Esophagus (tissue), 2 donors: ENCODE measurements around the gene SKP2. TPM values are rescaled to one million over a fixed set of nuclear protein-coding genes. Genes with fewer than 3 reads are reported as not detected.
"Not testable (repeated sequence)": the region's sequence is repeated elsewhere in the genome, so short reads cannot be mapped to it uniquely, and the experiment has no call there.

Experiments used
- H3K27ac ChIP-seq, 2 donors: one replicate each; pipeline ENCODE4 v1.5.1; 2013; ENCODE audit warnings: low read depth in 2 of 2, mild to moderate bottlenecking in 2 of 2, inconsistent platforms in 1 of 2, low read length in 1 of 2, moderate library complexity in 1 of 2
- H3K27me3 ChIP-seq, 2 donors: one replicate each; pipeline ENCODE4 v1.6.1; 2013; ENCODE audit warnings: low read length in 2 of 2, control low read depth in 1 of 2, mild to moderate bottlenecking in 1 of 2; ENCODE audit not compliant: insufficient read depth in 2 of 2, control insufficient read depth in 1 of 2
- H3K36me3 ChIP-seq, 2 donors: one replicate each; pipeline ENCODE4 v1.6.1; 2013; ENCODE audit warnings: low read length in 1 of 2; ENCODE audit not compliant: control insufficient read depth in 2 of 2, insufficient read depth in 2 of 2
- H3K4me1 ChIP-seq, 2 donors: one replicate each; pipeline ENCODE4 v1.6.1; 2013; ENCODE audit warnings: low read length in 1 of 2; ENCODE audit not compliant: control insufficient read depth in 2 of 2, insufficient read depth in 2 of 2
- H3K4me3 ChIP-seq, 2 donors: one replicate each; pipeline ENCODE4 v1.5.1; 2013; ENCODE audit warnings: low read length in 2 of 2, mild to moderate bottlenecking in 2 of 2, low read depth in 1 of 2, moderate library complexity in 1 of 2
- H3K9me3 ChIP-seq, 2 donors: one replicate each; pipeline ENCODE4 v1.6.1; 2013; ENCODE audit warnings: mild to moderate bottlenecking in 2 of 2, low read depth in 1 of 2, low read length in 1 of 2, moderate library complexity in 1 of 2; ENCODE audit not compliant: control insufficient read depth in 2 of 2, insufficient read depth in 1 of 2
- WGBS, 2 donors: extraction: QIAGEN DNeasy Blood & Tissue Kit; methylation state at CpG; one replicate each; pipeline ENCODE4 v1.1.7; 2013; 5-methylcytosine and 5-hydroxymethylcytosine counted together
- polyA plus RNA-seq, 2 donors: library from polyadenylated mRNA; stranded (reverse); fragments of 200-250 nt; gene quantifications; one replicate each; pipeline ENCODE4 v1.2.3, GENCODE V29; 2013
- donor health status: healthy with polysubstance abuse.
- donor health status: Bipolar disorder and iron deficiency.

The SKP2 gene
- 1 to 10 TPM; 5.1 to 7.5 TPM for polyA plus RNA-seq

DNA sequence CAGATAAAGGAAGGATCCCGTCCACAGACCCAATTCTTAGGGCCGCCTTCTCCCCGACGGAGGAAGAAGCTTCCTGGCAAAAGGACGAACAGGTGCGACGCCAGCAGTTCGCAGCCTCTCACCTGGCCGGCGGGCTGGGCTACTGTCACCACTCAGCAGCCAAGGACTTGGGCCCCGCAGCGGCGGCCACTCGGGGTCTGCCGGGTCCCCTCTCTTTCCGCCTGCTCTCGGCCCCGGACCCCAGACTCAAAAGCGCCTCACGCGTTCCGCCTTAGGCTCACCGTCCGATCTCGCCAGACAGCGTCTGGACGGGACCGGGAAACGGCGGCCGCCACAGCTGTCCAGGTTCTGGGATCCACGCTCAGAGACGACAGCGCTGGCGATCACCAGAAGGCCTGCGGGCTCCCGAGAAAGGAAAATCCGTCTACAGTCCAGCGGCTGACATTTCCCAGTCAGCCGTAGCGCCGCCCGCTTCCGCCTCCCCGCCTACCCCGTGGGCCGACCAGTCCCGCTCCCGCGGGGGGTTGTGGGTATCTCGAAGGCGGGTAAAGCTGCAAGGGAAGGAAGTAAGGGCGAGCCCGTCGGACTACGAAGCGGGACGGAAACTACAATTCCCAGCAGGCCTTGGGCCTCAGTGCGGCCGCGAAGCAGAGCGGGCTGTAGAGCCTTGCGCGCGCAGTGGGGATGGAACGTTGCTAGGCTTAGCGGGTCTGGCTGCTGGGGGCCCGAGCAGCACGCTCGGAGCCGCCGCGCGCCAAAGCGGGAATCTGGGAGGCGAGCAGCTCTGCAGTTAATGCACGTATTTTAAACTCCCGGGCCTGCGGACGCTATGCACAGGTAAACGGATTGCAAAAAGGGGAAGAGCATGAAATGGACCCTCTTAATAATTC is at the start of gene SKP2, which contains the start of gene LMBRD2:
TSS of gene SKP2 (plus strand) at position 678 of the 890 bp plus-strand sequence. CDS start at position 830, 152 bp downstream.
TSS of gene LMBRD2 (minus strand) at position 454 of the 890 bp plus-strand sequence. CDS start 8,538 bp downstream, outside the sequence.
- peaks cover 0 to 5% of the 10 kb centered on the region in 2 donors for H3K4me1 ChIP-seq

GRCh38 chr5:36105819-36106218 is 46.1 kb upstream of the SKP2 start:
- H3K36me3 ChIP-seq = peaks cover 7% of the 10 kb centered on the region in 2 donors
- no peak overlapping the region for H3K4me3 ChIP-seq
- no peaks in the 10 kb centered on the region for H3K9me3 ChIP-seq
- H3K27ac ChIP-seq = no peak overlapping the region
- no peaks in the 10 kb centered on the region for H3K27me3 ChIP-seq
- WGBS, 2 donors = 73 to 78% methylated on average over 2 of the region's 2 CpGs
- no peaks in the 10 kb centered on the region for H3K4me1 ChIP-seq

More for the DNA sequence above, at the start of gene SKP2, which contains the start of gene LMBRD2:
- peak within 1 kb of the TSS; percentile 68 to 88 for H3K27ac ChIP-seq
- H3K36me3 ChIP-seq = no peaks in the 10 kb centered on the region
- no peaks in the 10 kb centered on the region for H3K27me3 ChIP-seq
- H3K4me3 ChIP-seq = peak within 1 kb of the TSS; percentile 70 to 95
- 0% methylated on average over 81 of the region's 81 CpGs for WGBS, 2 donors
- H3K9me3 ChIP-seq = no peaks in the 10 kb centered on the region

GRCh38 chr5:36108758-36109460 is 43.0 kb upstream of the SKP2 start:
- no peaks in the 10 kb centered on the region for H3K9me3 ChIP-seq
- no peak overlapping the region for H3K4me3 ChIP-seq
- 75 to 76% methylated on average over 3 of the region's 3 CpGs for WGBS, 2 donors
- no peaks in the 10 kb centered on the region for H3K4me1 ChIP-seq
- H3K36me3 ChIP-seq = peaks cover 7 to 11% of the 10 kb centered on the region in 2 donors
- H3K27ac ChIP-seq = no peak overlapping the region
- H3K27me3 ChIP-seq = no peaks in the 10 kb centered on the region

DNA sequence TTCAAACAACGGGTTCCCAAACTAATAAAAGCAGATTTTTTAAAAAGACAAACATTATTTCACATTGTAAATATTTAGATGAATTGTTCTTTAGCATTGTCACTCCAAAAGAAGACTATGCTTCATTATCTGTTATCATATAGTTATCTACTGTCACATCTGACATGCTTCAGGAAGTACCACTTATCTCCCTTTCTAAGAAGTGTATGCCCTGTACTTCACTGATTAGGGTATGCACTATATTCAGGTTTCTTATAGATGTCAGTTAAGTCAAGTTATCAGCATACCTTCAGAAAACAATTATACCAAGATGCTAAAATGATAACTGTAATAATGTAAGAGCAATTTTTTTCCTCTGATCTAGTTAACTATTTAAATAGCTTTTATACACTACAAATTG is 40.7 kb upstream of the SKP2 start:
- no peaks in the 10 kb centered on the region for H3K27me3 ChIP-seq
- H3K4me3 ChIP-seq = no peak overlapping the region
- H3K27ac ChIP-seq = no peak overlapping the region
- H3K4me1 ChIP-seq = no peaks in the 10 kb centered on the region
- WGBS, 2 donors = 90 to 91% methylated on average over 1 of the region's 1 CpG
- H3K9me3 ChIP-seq = no peaks in the 10 kb centered on the region
- peaks cover 7 to 11% of the 10 kb centered on the region in 2 donors for H3K36me3 ChIP-seq

GRCh38 chr5:36125868-36126267 is 26.0 kb upstream of the SKP2 start:
- no peaks in the 10 kb centered on the region for H3K27me3 ChIP-seq
- H3K9me3 ChIP-seq = no peaks in the 10 kb centered on the region
- H3K27ac ChIP-seq = no peak overlapping the region
- H3K4me3 ChIP-seq = no peak overlapping the region
- H3K36me3 ChIP-seq = no peaks in the 10 kb centered on the region
- H3K4me1 ChIP-seq = no peaks in the 10 kb centered on the region
- 90 to 100% methylated on average over 1 of the region's 1 CpG for WGBS, 2 donors

- H3K27ac ChIP-seq = no peak overlapping the region
- H3K27me3 ChIP-seq = no peaks in the 10 kb centered on the region
- no peaks in the 10 kb centered on the region for H3K4me1 ChIP-seq
- H3K9me3 ChIP-seq = no peaks in the 10 kb centered on the region
- 93 to 100% methylated on average over 1 of the region's 1 CpG for WGBS, 2 donors
- H3K4me3 ChIP-seq = no peak overlapping the region
- H3K36me3 ChIP-seq = no peaks in the 10 kb centered on the region
Observed at GRCh38 chr5:36128795-36129194, 23.1 kb upstream of the SKP2 start.

DNA sequence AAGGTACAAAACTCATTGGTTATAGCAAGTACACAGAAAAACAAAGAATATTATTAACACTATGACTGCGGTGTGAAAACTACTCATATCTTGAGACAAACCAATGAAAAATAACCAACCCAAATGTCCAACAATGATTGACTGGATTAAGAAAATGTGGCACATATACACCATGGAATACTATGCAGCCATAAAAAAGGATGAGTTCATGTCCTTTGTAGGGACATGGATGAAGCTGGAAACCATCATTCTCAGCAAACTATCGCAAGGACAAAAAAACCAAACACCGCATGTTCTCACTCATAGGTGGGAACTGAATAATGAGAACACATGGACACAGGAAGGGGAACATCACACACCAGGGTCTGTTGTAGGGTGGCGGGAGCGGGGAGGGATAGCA is 22.2 kb upstream of the SKP2 start:
- not testable (repeated sequence) for H3K4me1 ChIP-seq, H3K4me3 ChIP-seq, H3K27me3 ChIP-seq, H3K27ac ChIP-seq, H3K9me3 ChIP-seq, H3K36me3 ChIP-seq
- 98 to 99% methylated on average over 3 to 4 of the region's 5 CpGs for WGBS, 2 donors

DNA sequence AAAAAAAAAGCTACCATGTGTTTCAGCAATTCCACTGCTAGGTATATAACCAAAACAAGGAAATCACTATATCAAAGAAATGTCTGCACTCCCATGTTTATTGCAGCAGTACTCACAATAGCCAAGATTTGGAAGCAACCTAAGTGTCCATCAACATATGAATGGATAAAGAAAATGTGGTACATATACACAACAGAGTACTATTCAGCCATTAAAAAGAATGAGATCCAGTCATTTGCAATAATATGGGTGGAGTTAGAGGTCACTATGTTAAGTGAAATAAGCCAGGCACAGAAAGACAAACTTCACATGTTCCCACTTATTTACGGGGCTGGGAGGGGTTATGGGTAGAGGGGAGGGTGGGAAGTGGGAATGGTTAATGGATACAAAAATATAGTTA is 18.9 kb upstream of the SKP2 start:
- not testable (repeated sequence) for H3K9me3 ChIP-seq, H3K4me1 ChIP-seq, H3K27me3 ChIP-seq, H3K36me3 ChIP-seq, H3K4me3 ChIP-seq, H3K27ac ChIP-seq
- 100% methylated on average over 1 of the region's 1 CpG for WGBS, 2 donors

GRCh38 chr5:36135988-36136387 is 15.9 kb upstream of the SKP2 start:
- no peak overlapping the region for H3K4me3 ChIP-seq
- 92 to 95% methylated on average over 3 of the region's 3 CpGs for WGBS, 2 donors
- H3K36me3 ChIP-seq = peaks cover 11 to 13% of the 10 kb centered on the region in 2 donors
- no peaks in the 10 kb centered on the region for H3K4me1 ChIP-seq
- H3K9me3 ChIP-seq = no peaks in the 10 kb centered on the region
- H3K27me3 ChIP-seq = no peaks in the 10 kb centered on the region
- H3K27ac ChIP-seq = no peak overlapping the region
